WERI-Rb-1 (cell line): ENCODE results near the gene NLRP7.

Experiments used
- DNase-seq: peaks from one replicate; pipeline ENCODE4 v3.0.0-alpha.2; 2020
- H3K27ac ChIP-seq: fragments of 250-450 bp; sonication (Bioruptor Pico); 2 replicates; pipeline ENCODE4 v1.5.1; 2020; ENCODE audit warnings: mild to moderate bottlenecking, moderate library complexity
- H3K27me3 ChIP-seq: fragments of 250-450 bp; sonication (Bioruptor Pico); 2 replicates; pipeline ENCODE4 v1.5.1; 2021; ENCODE audit warnings: mild to moderate bottlenecking, low read depth, moderate library complexity; ENCODE audit not compliant: insufficient read depth, severe bottlenecking
- H3K36me3 ChIP-seq: fragments of 250-450 bp; sonication (Bioruptor Pico); 2 replicates; pipeline ENCODE4 v1.5.1; 2020; ENCODE audit warnings: mild to moderate bottlenecking, moderate library complexity
- H3K4me3 ChIP-seq: 2 replicates; pipeline ENCODE4 v1.5.1; 2011; ENCODE audit warnings: low read depth, mild to moderate bottlenecking, control low read depth, low read length
- H3K9me3 ChIP-seq: fragments of 250-450 bp; sonication (Bioruptor Pico); 2 replicates; pipeline ENCODE4 v1.5.1; 2021; ENCODE audit warnings: mild to moderate bottlenecking, moderate library complexity; ENCODE audit not compliant: severe bottlenecking
- TF ChIP-seq, protein P1 (sequence below): IDR thresholded peaks from 2 replicates; pipeline ENCODE4 v1.5.1; 2011; ENCODE audit warnings: low read depth, mild to moderate bottlenecking, control low read depth, inconsistent platforms, low read length

The NLRP7 gene

GRCh38 chr19:54893406-54893805 is 53.9 kb downstream of the NLRP7 start:
- DNase-seq, result no peak
- H3K27ac ChIP-seq, result no peak overlapping the region

GRCh38 chr19:54889566-54889965 is 57.8 kb downstream of the NLRP7 start:
- TF ChIP-seq, protein P1, sequence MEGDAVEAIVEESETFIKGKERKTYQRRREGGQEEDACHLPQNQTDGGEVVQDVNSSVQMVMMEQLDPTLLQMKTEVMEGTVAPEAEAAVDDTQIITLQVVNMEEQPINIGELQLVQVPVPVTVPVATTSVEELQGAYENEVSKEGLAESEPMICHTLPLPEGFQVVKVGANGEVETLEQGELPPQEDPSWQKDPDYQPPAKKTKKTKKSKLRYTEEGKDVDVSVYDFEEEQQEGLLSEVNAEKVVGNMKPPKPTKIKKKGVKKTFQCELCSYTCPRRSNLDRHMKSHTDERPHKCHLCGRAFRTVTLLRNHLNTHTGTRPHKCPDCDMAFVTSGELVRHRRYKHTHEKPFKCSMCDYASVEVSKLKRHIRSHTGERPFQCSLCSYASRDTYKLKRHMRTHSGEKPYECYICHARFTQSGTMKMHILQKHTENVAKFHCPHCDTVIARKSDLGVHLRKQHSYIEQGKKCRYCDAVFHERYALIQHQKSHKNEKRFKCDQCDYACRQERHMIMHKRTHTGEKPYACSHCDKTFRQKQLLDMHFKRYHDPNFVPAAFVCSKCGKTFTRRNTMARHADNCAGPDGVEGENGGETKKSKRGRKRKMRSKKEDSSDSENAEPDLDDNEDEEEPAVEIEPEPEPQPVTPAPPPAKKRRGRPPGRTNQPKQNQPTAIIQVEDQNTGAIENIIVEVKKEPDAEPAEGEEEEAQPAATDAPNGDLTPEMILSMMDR, result no peak
- no peak for DNase-seq
- H3K9me3 ChIP-seq, result no peaks in the 10 kb centered on the region
- H3K27ac ChIP-seq, result no peak overlapping the region
- no peaks in the 10 kb centered on the region for H3K36me3 ChIP-seq
- H3K27me3 ChIP-seq, result peaks cover 78% of the 10 kb centered on the region
- H3K4me3 ChIP-seq, result no peak overlapping the region

More at GRCh38 chr19:54893406-54893805, 53.9 kb downstream of the NLRP7 start:
- H3K4me3 ChIP-seq, result no peak overlapping the region
- TF ChIP-seq, protein P1, result no peak
- peaks cover 46% of the 10 kb centered on the region for H3K27me3 ChIP-seq
- H3K36me3 ChIP-seq, result no peaks in the 10 kb centered on the region
- H3K9me3 ChIP-seq, result no peaks in the 10 kb centered on the region

DNA sequence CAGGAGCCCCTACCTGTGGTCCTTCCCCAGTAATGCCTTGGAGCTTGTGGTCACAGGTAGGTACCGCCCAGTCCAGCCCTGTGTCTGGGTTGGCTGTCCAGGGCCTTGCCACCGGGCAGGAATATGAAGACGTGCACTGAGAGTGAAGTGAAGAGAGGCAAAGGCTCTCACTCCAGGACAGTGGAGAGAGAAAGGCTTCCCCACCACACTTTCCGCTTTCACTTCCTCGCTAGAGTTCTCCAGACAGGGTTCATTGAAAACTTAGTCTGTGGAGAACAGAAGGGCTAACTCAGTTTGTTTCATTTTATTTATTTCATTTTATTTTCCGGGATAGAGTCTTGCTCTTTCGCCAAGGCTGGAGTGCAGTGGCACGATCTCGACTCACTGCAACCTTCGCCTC is 59.1 kb downstream of the NLRP7 start:
- Histone ChIP-seq H3K27me3 (peaks cover 82% of the 10 kb centered on the region), H3K36me3 (no peaks in the 10 kb centered on the region), H3K9me3 (no peaks in the 10 kb centered on the region), H3K4me3 (no peak overlapping the region), H3K27ac (no peak overlapping the region)
- no peak for DNase-seq
- TF ChIP-seq, protein P1, result no peak

DNA sequence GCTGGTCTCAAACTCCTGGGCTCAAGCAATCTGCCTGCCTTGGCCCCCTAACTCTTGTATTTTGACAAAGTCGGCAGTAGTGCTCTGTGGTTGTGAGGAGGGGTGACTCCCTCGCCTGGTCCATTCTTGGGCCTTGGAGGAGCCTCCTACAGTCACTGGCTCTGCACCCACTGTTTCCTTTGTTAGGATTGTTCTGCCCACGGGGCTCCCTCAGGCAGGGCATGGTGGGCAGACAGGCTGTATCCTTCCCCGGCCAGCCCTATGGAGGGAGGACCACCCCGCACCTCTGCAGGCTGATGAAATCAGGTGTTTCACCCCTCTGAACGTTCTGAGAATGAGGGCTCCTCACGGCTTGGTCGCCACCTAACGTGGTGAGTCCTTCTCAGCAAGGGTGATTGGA is 64.1 kb downstream of the NLRP7 start:
- Histone ChIP-seq H3K27me3 (peaks cover 88% of the 10 kb centered on the region), H3K27ac (no peak overlapping the region), H3K9me3 (no peaks in the 10 kb centered on the region), H3K36me3 (no peaks in the 10 kb centered on the region), H3K4me3 (no peak overlapping the region)
- no peak for DNase-seq
- TF ChIP-seq, protein P1, result no peak

DNA sequence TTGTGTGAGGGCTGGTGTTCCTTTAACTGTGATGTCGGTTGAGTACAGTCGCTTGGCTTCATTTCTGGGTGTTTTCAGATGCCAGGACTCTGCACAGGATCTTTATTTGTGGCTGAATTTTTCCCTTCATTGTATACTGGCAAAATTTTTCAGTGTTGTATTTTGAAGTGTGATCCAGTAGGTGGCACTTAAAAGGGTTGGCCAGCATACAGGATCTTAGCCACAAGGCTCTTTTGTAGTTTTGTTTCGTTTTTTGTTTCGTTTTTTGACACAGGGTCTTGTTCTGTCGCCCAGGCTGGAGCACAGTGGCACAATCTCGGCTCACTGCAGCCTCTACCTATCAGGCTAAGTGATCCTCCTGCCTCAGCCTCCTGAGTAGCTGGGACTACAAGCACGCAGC is 64.6 kb downstream of the NLRP7 start:
- Histone ChIP-seq H3K4me3 (no peak overlapping the region), H3K27me3 (peaks cover 88% of the 10 kb centered on the region), H3K9me3 (no peaks in the 10 kb centered on the region), H3K36me3 (no peaks in the 10 kb centered on the region), H3K27ac (no peak overlapping the region)
- DNase-seq, result no peak
- TF ChIP-seq, protein P1, result no peak

DNA sequence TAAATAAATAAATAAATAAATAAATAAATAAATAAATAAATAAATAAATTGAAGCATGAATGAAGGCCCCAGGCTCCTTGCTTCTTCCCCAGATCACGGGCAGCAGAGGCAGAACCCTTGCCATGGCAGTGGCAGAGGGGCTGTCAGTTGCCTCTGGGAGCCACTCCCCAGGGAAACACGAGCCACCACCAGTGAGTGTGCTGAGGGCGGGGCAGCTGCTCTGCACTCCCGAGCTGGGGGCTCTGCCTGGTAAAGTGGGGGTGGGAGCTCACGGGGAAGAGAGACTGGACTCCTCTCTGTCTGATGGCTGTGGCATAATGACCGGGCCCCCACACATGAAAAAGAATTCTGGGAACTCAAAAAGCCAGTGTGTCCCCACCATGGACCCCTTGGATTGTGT is 65.4 kb downstream of the NLRP7 start:
- H3K27ac ChIP-seq, result no peak overlapping the region
- no peak for DNase-seq
- TF ChIP-seq, protein P1, result no peak
- peaks cover 87% of the 10 kb centered on the region for H3K27me3 ChIP-seq
- H3K9me3 ChIP-seq, result no peaks in the 10 kb centered on the region
- H3K36me3 ChIP-seq, result no peaks in the 10 kb centered on the region
- H3K4me3 ChIP-seq, result no peak overlapping the region
